GM03348 (cell line): ENCODE measurements around the gene ACAP3.

Experiments used
- DNase-seq: peaks from one replicate; pipeline ENCODE4 v3.0.0; 2012; ENCODE audit warnings: low spot score

Gene ACAP3

GRCh38 chr1:1345384-1345783 lies 37.7 kb upstream of the ACAP3 start:
- DNase-seq: no peak

- peak; percentile 76 for DNase-seq
These were observed 37.1 kb upstream of the ACAP3 start for GRCh38 chr1:1344655-1345361.

GRCh38 chr1:1343811-1344421 lies 36.2 kb upstream of the ACAP3 start:
- DNase-seq: no peak

GRCh38 chr1:1342584-1343115 lies 34.9 kb upstream of the ACAP3 start:
- no peak for DNase-seq

- no peak for DNase-seq
These were observed 34.4 kb upstream of the ACAP3 start for GRCh38 chr1:1342061-1342562.

GRCh38 chr1:1341549-1342021 lies 33.9 kb upstream of the ACAP3 start:
- no peak for DNase-seq

- no peak for DNase-seq
These were observed 33.2 kb upstream of the ACAP3 start for GRCh38 chr1:1340791-1341548.

- DNase-seq: no peak
These were observed 32.5 kb upstream of the ACAP3 start for GRCh38 chr1:1340185-1340584.

GRCh38 chr1:1338278-1338677 lies 30.5 kb upstream of the ACAP3 start:
- DNase-seq: no peak

- peak; percentile 47 for DNase-seq
These were observed 30.0 kb upstream of the ACAP3 start for GRCh38 chr1:1337793-1338147.

- DNase-seq: no peak
These were observed 29.4 kb upstream of the ACAP3 start for GRCh38 chr1:1336931-1337792.

- DNase-seq: no peak
These were observed 28.7 kb upstream of the ACAP3 start for GRCh38 chr1:1336446-1336845.

- no peak for DNase-seq
These were observed 28.1 kb upstream of the ACAP3 start for GRCh38 chr1:1335792-1336248.

GRCh38 chr1:1335283-1335682 lies 27.6 kb upstream of the ACAP3 start:
- DNase-seq: no peak

- no peak for DNase-seq
These were observed 27.1 kb upstream of the ACAP3 start for GRCh38 chr1:1334835-1335234.

GRCh38 chr1:1333551-1334241 lies 26.0 kb upstream of the ACAP3 start:
- no peak for DNase-seq

GRCh38 chr1:1332774-1333480 lies 25.2 kb upstream of the ACAP3 start:
- DNase-seq: no peak

- no peak for DNase-seq
These were observed 24.5 kb upstream of the ACAP3 start for GRCh38 chr1:1332031-1332755.

- no peak for DNase-seq
These were observed 23.6 kb upstream of the ACAP3 start, which contains the start of gene TAS1R3 for GRCh38 chr1:1331068-1331965. TAS1R3 (plus strand) TSS chr1:1331280; CDS start chr1:1331346, 66 bp downstream.
